NCI-H2081 treated with DMSO at 0.1 percent for 48 hours (cell line): ENCODE measurements around the gene PTS.
A peak's percentile ranks its signal among the peaks of the same experiment; 100 is the strongest.
"Not testable (repeated sequence)": the region's sequence is repeated elsewhere in the genome, so short reads cannot be mapped to it uniquely, and the experiment has no call there.

Experiments
- DNase-seq: peaks from one replicate; lab custom pipeline; 2025; lab: John Stamatoyannopoulos, UW

PTS gene

DNA sequence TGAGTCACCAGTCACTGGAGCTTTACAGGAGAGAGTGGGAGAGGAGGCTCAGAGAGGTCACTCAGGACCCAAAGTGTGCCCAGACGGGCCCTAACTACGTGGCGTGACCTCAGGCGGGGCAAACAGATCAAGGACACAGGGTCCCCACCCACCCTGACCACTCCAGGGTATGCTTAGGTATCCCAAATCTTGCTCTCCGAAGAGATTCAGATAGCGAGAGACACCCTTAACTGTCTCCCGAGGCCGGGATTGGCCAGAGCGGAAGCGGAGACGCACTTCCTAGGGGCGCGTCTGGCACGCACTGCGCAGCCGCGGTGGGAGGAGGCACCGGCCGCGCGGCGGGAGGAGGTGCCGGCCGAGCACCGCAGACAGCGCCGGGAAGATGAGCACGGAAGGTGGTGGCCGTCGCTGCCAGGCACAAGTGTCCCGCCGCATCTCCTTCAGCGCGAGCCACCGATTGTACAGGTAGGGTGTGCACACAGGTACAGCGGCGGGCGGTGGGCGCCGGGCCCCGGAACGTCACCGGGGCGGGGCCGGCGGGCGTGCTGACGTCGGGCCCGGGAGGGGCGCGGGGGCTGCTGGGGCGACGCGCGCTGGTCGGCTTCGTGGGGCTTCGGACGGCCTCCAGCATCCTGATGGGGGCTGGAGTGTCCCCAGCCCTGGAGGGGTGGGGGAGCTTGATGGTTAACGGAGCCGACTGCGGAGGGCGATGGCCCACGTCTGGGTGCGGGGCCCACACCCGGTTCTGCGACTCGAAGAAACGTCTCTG, at the start of gene PTS:
TSS of gene PTS (plus strand) at position 367 of the 769 bp plus-strand sequence. CDS start at position 383, 16 bp downstream.
- DNase-seq = peak; percentile 48

DNA sequence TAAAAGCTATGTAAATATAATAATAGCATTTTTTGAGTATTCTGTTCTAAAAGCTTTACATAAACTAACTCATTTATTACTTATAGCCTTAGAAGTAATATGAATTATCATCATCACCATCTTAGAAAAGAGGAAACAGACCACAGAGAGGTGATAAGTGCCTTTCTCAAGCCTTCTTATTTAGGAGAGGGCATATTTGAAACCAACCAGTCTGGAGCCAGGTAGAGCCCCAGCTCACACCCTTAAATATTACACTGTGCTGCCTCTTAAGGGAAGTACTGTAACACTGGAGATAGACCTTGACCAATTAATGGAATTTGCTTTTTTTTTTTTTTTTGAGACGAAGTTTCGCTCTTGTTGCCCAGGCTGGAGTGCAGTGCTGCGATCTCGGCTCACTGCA, 48.6 kb upstream of the PTS start:
- no peak for DNase-seq

DNA sequence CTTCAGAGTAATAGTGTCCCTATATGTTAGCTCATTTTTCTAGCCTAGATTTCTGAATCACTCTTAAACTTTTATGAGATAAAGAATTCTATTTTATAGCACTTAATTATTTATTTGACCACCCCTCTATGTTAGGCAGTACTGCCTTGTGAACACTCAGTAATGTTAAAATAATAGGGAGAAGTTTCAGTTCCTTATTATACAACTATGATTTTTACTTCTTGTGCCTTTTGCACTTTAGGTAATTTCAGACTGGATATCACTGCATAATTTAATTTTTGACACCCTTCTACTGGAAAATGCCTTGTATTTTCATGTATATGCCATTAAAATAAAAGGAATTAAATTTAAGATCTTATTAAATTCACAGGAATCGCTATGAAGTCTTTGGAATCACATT, 47.8 kb upstream of the PTS start:
- no peak for DNase-seq

DNA sequence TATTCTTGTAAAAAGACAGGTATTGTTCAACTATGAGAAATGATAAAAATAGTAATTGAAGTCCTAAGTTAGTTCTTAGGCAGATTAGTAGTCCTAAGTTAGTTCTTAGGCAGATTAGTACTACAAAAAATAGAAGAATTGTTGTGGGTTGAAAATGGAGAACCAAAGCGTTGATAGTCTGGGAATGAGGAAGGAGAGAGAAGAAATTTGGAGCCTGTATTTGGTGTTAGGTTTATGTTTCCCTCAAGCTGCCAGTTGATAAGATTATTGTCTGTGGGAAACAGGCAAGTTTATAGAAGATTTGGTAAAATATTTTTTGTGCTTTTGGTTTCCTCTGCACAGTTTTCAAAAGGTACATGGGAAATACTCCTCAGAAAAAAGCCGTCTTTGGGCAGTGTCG, 47.3 kb upstream of the PTS start:
- DNase-seq = no peak

DNA sequence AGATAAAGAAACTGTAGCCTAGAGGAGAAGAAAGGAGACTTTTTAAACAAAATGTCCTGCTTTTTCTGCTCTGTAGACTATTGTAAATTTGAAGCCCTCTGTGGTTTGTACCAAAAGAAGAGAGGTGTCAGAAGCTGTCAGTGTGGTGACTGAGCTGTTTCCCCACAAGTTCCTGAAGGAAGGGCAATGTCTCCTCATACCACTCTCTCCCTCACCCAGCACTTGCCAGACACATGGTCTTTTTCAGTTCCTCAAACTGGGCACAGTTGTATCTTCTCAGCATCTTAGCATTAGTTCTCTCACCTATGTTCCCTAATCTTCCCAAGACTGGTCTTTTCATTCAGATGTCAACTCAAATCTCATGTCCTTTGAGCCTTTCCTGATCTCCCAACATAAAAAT, 46.6 kb upstream of the PTS start:
- no peak for DNase-seq

DNA sequence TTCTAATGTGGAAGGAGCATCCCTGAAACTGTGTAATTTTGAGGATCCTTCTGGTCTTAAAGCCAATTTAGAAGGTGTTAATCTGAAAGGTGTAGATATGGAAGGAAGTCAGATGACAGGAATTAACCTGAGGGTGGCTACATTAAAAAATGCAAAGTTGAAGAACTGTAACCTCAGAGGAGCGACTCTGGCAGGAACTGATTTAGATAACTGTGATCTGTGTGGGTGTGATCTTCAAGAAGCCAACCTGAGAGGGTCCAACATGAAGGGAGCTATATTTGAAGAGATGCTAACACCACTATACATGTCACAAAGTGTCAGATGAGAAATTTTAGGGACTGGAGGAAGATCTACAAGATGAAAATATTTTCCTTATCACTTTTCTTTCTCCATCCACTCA, 43.4 kb upstream of the PTS start:
- no peak for DNase-seq

DNA sequence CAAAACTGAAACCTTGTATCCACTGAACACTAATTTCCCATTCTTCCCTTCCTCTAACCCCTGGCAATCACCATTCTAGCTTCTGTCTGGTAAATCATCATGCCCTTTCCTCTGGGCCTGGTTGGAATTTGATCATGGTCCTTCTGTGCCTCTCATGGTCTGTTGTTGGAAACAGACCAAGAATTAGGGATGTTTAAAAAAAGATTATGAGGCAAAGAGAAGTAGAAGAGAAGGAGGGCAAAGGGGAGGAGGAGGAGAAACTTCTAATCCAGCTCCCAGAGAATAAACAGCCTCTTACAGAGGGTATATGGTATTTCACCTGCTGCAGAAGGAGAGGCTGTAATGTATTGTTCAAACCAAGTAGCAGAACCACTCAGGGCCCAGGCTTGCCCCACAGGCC, 40.3 kb upstream of the PTS start:
- no peak for DNase-seq

DNA sequence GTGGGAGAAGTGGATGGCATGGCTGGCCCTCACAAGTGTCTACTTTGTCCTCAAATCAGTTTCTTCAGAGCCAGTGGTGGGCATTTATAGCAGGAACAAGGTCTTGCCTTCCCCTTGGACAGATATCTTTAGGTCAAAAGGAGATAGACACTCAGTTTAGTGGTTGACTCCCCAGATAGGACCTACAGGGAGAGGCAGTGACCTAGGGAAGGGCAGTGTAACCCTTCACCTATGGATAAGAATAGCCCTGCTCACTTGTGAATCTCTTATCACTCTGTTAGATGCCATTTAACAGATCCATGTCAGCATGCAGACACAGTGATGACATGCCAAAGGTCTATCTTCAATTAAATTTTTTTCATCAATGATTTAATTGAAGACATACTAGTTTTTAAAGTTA, 39.9 kb upstream of the PTS start:
- DNase-seq = no peak

DNA sequence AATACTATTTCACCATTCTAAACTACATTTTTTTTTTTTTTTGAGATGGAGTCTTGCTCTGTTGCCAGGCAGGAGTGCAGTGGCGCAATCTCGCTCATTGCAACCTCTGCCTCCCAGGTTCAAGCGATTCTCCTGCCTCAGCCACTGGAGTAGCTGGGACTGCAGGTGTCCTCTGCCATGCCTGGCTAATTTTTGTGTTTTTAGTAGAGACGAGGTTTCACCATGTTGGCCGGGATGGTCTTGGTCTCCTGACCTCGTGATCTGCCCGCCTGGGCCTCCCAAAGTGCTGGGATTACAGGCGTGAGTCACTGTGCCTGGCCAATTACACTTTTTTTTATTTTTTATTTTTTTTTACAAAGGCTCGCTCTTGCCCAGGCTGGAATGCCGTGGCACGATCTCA, 31.1 kb upstream of the PTS start:
- DNase-seq = not testable (repeated sequence)

DNA sequence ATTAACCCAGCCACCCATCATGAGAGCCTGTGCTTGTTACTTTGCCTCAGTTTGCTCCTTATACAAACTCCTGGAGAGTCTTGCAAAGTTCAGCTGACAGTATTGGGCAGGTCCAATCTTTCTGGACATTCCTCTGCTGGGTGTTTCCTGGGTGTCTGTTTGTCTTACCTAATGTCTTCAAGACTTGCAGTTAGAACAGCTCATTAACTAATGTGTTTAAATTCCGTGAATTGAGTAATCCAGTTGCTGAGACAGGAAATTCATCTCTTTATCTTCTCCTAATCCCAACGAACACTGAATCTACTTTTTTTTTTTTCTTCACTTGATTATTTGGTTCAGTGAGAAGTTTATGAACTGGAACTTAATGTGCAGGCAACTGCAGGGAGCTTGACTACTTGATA, 30.3 kb upstream of the PTS start:
- no peak for DNase-seq

DNA sequence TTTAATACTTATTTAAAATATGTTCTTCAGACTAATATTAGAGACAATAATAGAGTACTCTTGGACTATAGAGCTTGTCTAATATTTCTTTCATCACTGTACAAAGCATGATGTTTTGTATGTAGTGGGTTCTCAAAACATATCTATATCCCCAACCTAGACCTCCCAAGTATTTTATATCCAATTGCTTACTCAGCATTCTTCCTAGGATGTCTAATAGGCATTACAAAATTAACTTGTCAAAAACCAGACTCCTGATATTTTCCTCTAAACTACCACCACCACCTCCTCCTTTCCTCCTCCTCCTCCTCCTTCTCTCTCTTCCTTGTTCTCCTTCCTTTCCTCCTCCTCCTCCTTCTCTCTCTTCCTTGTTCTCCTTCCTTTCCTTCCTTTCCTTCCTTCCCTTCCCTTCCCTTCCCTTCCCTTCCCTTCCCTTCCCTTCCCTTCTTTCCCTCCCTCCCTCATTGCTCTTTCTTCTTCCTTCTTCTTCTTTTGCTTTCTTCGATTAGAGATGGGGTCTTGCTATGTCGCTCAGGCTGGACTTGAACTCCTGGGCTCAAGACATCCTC, 29.6 kb upstream of the PTS start:
- no peak for DNase-seq

DNA sequence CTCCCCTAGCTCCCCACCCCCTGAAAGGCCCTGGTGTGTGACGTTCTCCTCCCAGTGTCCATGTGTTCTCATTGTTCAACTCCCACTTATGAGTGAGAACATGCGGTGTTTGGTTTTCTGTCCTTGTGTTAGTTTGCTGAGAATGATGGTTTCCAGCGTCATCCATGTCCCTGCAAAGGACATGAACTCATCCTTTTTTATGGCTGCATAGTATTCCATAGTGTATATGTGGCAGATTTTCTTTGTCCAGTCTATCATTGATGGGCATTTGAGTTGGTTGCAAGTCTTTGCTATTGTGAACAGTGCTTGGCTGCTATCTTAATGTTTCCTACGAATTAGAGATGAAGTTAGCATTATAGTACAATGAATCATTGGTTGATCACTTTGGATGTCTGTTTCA, 27.1 kb upstream of the PTS start:
- DNase-seq = not testable (repeated sequence)

DNA sequence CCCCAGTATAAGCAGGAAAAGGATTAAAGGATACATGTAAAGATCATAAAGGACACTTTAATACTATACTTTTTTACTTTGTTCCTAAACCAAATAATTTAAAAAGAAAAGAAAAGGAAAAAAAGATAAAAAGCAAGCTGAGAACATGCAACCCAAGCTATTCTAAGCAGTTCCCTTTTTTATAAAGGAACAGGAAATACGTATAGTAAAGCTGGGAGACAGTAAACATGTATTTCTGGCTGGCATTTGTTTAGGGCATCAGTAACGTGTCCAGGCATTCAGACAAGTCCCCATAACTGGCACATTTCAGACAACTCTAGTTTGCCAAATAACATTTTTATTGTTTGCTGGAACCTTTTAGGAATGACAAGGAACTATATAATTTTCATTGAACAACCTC, 26.0 kb upstream of the PTS start:
- DNase-seq = no peak

DNA sequence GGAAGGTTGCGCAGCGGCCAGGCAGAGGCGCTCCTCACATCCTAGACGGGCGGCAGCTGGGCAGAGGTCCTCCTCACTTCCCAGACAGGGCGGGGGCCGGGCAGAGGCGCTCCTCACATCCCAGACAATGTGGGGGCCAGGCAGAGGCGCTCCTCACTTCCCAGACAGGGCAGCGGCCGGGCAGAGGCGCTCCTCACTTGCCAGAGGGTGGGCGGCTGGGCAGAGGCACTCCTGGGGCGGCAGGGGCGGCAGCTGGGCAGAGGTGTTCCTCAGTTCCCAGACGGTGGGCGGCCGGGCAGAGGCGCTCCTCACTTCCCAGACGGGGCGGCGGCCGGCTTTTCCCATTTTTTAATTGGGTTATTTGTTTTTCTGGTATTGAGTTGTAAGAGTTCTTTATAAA, 20.2 kb upstream of the PTS start:
- DNase-seq = no peak

DNA sequence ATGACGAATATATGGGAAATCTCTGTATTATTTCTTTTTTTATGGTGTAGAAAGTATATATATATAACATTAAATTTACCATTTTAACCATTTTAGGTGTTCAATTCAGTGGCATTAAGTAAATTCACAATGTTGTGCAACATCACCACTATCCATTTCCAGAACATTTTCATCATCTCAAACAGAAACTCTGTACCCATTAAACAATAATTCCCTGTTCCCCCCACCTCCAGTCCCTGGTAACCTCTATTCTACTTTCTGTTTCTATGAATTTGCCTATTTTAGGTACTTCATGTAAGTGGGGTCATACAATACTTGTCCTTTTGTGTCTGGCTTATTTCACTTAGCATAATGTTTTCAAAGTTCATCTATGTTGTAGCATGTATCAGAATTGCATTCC, 15.3 kb upstream of the PTS start:
- no peak for DNase-seq

DNA sequence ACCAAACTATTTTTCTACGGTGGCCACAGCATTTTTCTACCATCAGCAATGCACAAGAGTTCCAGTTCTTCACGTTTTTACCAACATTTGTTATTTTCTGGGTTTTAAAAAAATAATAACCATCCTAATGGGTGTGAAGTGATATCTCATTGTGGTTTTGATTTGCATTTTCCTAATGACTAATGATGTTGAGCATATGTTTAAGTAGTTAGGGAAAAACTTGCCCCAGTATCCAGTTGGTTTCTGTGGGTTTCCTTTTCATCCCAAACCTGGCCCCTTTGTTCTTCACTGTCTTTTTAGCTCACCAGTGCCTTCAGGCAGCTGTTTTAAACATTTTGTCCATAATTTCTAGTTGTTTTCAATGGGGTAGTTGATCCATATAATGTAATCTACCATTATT, 14.7 kb upstream of the PTS start:
- no peak for DNase-seq

DNA sequence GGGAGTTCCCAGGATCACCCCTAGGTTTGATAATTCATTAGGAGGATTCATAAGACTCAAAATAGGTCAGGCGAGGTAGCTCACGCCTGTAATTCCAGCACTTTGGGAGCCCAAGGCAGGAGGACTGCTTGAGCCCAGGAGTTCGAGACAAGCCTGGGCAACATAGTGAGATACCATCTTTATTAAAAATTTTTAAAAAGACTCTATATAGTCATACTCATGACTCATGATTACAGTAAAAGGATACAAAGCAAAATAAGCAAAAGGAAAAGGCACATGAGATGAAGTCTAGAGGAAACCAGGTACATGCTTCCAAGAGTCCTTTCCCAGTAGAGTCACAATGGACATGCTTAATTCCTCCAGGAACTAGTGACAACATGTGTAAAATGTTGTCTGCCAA, 13.9 kb upstream of the PTS start:
- DNase-seq = no peak

DNA sequence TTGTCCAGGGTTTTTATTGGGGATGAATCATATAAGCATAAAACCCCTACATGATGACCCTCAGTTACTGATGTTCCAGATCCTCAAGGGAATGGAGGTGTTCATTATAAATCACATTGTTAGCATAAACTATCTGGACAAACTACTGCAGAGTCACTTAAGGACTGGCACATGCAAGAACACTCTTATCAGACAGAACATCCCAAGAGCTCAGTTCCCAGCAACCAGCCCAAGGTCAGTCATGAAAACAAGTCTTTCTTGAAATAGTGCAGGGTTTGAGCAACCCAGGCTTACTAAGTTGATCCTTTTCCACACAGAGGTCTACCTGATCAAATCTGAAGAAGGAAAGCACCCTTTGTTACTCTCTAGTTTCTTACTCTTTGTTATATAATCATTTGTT, 13.5 kb upstream of the PTS start:
- no peak for DNase-seq

DNA sequence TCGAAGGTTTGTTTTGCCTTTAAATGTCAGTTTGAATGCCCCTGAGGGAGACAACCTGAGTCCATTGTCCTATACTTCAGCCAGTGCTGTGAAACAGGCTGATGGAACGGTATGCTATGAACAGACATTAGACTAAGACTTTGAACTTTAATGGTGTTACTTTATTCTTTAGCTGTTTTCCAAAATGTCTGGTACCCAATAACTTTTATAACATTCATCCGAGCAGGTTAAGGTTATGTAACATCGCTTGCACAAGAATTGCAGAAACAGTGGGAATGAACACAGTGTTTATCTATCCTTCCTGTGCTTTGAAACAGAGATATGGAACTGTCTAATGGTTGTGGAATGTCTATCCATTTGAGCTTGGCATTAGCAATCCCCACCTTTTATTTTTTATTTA, 12.5 kb upstream of the PTS start:
- DNase-seq = no peak

DNA sequence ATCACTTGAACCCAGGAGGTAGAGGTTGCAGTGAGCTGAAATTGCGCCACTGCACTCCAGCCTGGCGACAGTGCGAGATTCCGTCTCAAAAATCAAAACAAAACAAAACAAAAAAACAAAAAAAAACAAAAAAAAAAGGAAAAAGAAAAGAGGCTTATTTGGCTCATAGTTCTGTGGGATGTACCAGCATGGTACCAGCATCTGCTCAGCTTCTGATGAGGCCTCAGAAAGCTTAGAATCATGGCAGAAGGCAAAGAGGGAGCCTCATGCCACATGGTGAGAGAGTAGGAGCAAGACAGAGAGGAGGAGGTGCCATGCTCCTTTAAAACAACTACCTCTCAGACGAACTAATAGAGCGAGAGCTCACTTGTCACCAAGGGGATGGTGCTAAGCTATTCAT, 10.6 kb upstream of the PTS start:
- no peak for DNase-seq

DNA sequence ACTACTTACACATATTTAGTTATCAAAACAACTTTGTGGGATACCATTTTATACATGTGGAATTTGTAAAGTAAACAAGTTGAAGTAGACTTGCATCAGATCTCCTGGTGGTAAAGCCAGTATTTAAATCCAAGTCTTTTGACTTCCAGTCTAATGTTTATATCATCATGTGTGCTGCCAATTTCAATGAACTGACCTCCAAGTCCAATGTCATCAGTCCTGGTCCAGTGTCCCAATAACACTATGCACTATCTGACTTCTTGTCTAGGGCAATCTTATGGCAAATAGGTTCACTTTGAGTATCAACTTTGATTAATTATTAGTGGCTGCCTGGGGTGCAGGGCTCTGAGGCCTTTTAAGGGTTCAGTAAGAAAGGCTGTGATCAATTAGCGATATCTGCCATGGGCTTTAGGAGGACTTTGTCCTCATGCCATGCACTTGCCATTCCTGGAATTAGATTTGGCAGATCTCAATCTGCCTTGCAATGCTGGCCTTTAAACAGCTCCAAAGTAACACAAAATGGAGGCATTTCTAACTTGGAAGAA, 9.6 kb upstream of the PTS start:
- no peak for DNase-seq

DNA sequence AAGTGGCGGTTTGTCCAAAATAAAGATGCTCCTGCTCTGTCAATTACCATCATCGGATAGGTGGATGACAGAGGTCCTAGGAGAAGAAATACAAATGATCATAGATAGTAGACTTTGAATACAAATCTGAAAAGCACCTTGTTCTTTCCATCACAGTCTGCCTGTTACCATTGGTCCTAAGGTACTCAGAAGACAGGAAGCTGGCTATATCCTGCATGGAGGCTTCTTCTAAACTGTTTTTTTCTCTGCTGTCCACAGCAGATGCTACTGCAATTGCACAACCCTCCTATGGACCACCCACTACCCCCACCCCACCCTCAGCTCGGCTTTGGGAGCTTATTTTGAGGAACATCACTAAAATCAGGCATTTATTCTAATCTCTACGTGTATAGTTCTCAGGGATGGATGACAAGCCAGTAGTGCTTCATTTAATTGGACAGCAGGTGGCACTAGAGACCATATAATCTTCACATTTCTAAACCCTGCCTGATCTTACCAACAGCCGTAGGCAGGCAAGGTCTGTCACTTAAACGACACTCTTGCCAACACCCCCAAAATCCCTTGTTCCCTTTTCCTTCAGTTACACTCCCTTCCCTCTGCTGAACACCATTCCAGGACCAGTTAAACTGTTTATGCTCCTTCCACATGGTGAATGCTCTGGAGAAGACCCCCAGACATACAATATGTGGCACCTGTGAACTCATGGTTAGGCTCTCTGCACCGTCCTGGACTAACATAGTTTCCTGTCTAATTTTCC, 6.6 kb upstream of the PTS start:
- peak; percentile 48 for DNase-seq

DNA sequence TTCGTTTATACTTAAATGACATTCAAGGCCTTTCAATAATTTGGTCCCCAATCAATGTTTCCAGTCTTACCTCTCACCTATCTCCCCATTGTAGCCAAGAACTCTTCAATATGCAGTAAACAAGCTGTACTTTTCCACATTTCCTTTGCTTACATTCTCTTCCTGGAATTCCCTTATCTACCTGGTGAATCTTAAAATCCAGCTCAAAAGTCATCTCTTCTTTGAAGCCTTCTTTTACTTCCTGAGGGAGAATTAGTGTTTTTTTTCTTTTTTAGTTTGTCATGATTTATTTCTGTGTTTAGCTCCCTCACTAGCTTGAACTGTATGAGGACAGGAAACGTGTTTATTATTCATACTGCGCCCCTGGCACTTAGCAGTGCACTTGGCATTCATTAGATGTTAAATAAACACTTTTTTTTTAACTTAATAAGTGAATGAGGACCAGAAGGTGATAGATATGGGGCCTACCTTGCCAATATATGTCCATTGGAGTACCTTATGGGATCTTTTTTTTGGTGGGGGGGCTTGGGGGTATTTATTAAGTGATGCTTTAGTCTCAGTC, 4.9 kb upstream of the PTS start:
- DNase-seq = no peak
